Measurements from ENCODE around the gene CDK6. TPM values are rescaled to one million over a fixed set of nuclear protein-coding genes. Genes with fewer than 3 reads are reported as not detected.

The CDK6 gene
- total and polyA plus RNA-seq, 10 of the 15 experiments (the other 5 are each of a cell fraction or from before 2014, with no cell fraction given), result 8.0 to 118 (median 45.8) TPM

- FAIRE-seq, result no peak
Measured at GRCh38 chr7:92834507-92835260, 1.7 kb downstream of the CDK6 start.

More at GRCh38 chr7:92834507-92835260, 1.7 kb downstream of the CDK6 start:
- ATAC-seq (no peak), DNase-seq (ENCODE audit: low read depth, low spot score) (no peak)
- Histone ChIP-seq H3K36me3 (ENCODE audit: control insufficient read depth in 2 of 2, insufficient read depth in 2 of 2, low read length in 1 of 2) (no peaks in the 10 kb centered on the region; a peak in 1 of 4 replicates), H3K4me2 (ENCODE audit: control insufficient read depth, insufficient read depth) (peak overlapping the region; percentile 92), H3K4me3 (peak overlapping the region; percentile 85), H3K27ac (ENCODE audit: control insufficient read depth, insufficient read depth) (peak overlapping the region; percentile 91), H3K79me2 (ENCODE audit: control insufficient read depth, insufficient read depth, low read length) (peaks cover 63% of the 10 kb centered on the region), H3K4me1 (ENCODE audit: control insufficient read depth, insufficient read depth, low read length) (peaks cover 5% of the 10 kb centered on the region), H3K9ac (ENCODE audit: control insufficient read depth, insufficient read depth, low read length) (peak overlapping the region; percentile 83), H2AFZ (ENCODE audit: control insufficient read depth, low read depth, low read length) (no peak overlapping the region; the same call in 1 of the 2 replicates), H3K27me3 (replicated peaks in 1 of 2; ENCODE audit: control insufficient read depth in 2 of 2, insufficient read depth in 2 of 2, low read length in 1 of 2) (no peaks in the 10 kb centered on the region), H3K9me3 (replicated peaks; ENCODE audit: control insufficient read depth, insufficient read depth, low read length) (no peaks in the 10 kb centered on the region), H4K20me1 (ENCODE audit: control insufficient read depth, insufficient read depth) (no peaks in the 10 kb centered on the region)
- WGBS (ENCODE audit: insufficient coverage, insufficient replicate concordance, low lambda C conversion rate, missing lambda C conversion rate), result 2% methylated on average over 50 of the region's 53 CpGs
- TF ChIP-seq, protein P1, sequence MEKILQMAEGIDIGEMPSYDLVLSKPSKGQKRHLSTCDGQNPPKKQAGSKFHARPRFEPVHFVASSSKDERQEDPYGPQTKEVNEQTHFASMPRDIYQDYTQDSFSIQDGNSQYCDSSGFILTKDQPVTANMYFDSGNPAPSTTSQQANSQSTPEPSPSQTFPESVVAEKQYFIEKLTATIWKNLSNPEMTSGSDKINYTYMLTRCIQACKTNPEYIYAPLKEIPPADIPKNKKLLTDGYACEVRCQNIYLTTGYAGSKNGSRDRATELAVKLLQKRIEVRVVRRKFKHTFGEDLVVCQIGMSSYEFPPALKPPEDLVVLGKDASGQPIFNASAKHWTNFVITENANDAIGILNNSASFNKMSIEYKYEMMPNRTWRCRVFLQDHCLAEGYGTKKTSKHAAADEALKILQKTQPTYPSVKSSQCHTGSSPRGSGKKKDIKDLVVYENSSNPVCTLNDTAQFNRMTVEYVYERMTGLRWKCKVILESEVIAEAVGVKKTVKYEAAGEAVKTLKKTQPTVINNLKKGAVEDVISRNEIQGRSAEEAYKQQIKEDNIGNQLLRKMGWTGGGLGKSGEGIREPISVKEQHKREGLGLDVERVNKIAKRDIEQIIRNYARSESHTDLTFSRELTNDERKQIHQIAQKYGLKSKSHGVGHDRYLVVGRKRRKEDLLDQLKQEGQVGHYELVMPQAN (conservative IDR thresholded peaks at IDR 0.05), result peak; percentile 25; the same call in 1 of the 2 replicates
- TF ChIP-seq LARP7 (IDR thresholded peaks at IDR 0.05) (0 out of 2 replicates have a peak, but pooled peaks have one; percentile 61), TARDBP (IDR thresholded peaks at IDR 0.05; ENCODE audit: borderline replicate concordance) (no peak), YY1 (IDR thresholded peaks at IDR 0.05; ENCODE audit: low read depth, low read length) (no peak), EP300 (IDR thresholded peaks at IDR 0.05; ENCODE audit: borderline replicate concordance in 1 of 2, control insufficient read depth in 1 of 2, low read depth in 2 of 2, low read length in 2 of 2) (no peak), GATAD2B (conservative IDR thresholded peaks at IDR 0.05; ENCODE audit: low read depth) (peak; percentile 39), IKZF1 (conservative IDR thresholded peaks at IDR 0.05) (peak; percentile 59; the same call in 1 of the 2 replicates), POLR2AphosphoS5 (IDR thresholded peaks at IDR 0.05; ENCODE audit: low read length) (peak; percentile 9; the same call in 1 of the 2 replicates), RFX5 (IDR thresholded peaks at IDR 0.05; ENCODE audit: low read depth, low read length) (no peak), SIN3A (IDR thresholded peaks at IDR 0.05; ENCODE audit: low read depth, low read length) (0 out of 2 replicates have a peak, but pooled peaks have one; percentile 19), POU2F2 (IDR thresholded peaks at IDR 0.05; ENCODE audit: borderline replicate concordance, low read depth, low read length) (0 out of 3 replicates have a peak, but pooled peaks have one; percentile 3), POLR2A (IDR thresholded peaks at IDR 0.05; ENCODE audit: low read depth, low read length) (peak; percentile 22; the same call in 1 of the 2 replicates), BACH1 (IDR thresholded peaks at IDR 0.05; ENCODE audit: borderline replicate concordance) (peak; percentile 33)
- TF ChIP-seq, protein P2, sequence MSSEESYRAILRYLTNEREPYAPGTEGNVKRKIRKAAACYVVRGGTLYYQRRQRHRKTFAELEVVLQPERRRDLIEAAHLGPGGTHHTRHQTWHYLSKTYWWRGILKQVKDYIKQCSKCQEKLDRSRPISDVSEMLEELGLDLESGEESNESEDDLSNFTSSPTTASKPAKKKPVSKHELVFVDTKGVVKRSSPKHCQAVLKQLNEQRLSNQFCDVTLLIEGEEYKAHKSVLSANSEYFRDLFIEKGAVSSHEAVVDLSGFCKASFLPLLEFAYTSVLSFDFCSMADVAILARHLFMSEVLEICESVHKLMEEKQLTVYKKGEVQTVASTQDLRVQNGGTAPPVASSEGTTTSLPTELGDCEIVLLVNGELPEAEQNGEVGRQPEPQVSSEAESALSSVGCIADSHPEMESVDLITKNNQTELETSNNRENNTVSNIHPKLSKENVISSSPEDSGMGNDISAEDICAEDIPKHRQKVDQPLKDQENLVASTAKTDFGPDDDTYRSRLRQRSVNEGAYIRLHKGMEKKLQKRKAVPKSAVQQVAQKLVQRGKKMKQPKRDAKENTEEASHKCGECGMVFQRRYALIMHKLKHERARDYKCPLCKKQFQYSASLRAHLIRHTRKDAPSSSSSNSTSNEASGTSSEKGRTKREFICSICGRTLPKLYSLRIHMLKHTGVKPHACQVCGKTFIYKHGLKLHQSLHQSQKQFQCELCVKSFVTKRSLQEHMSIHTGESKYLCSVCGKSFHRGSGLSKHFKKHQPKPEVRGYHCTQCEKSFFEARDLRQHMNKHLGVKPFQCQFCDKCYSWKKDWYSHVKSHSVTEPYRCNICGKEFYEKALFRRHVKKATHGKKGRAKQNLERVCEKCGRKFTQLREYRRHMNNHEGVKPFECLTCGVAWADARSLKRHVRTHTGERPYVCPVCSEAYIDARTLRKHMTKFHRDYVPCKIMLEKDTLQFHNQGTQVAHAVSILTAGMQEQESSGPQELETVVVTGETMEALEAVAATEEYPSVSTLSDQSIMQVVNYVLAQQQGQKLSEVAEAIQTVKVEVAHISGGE (CRISPR knock-in tag; IDR thresholded peaks at IDR 0.05), result no peak
- ChIA-PET CTCF (interaction anchor here (1.3 to 2.8 kb wide), 4 partner anchors 12 to 215 kb away, joined by 3 to 20 read pairs (median 4); no protein-coding TSS in a partner anchor), POLR2A (interaction anchor here (1.0 to 1.1 kb wide), 2 partner anchors 21 to 189 kb away, joined by 3 read pairs; no protein-coding TSS in a partner anchor), RAD21 (ENCODE audit: unreplicated experiment) (interaction anchor here (3.4 to 8.3 kb wide), 2 partner anchors 140 to 212 kb away, joined by 23 to 78 read pairs; no protein-coding TSS in a partner anchor), SMC1A (ENCODE audit: uncharacterized antibody, unreplicated experiment) (interaction anchor here (1.3 to 1.4 kb wide), 2 partner anchors 42 to 214 kb away, joined by 3 read pairs; no protein-coding TSS in a partner anchor)
- intact Hi-C loops (cut with micrococcal nuclease; ENCODE audit: unreplicated experiment), result loop anchor here (1.0 to 5.0 kb wide), 3 partner anchors 46 to 127 kb away; no protein-coding TSS in a partner anchor
- in situ Hi-C loops (cut with MboI), result loop anchor here (5.0 to 10.0 kb wide), 3 partner anchors 137 to 220 kb away; no protein-coding TSS in a partner anchor
- no TSS peak for BruUV-seq (replicated peaks)

All from GM12878 (cell line).